ENCODE measurements around the gene MGST3.

The MGST3 gene

GRCh38 chr1:165631342-165632151 lies 513 bp downstream of the MGST3 start:
- peak; percentile 32 for DNase-seq (ENCODE audit: low spot score)
- TF ChIP-seq CTCF (IDR thresholded peaks at IDR 0.05; ENCODE audit: extremely low read depth, missing control alignments): no peak

GRCh38 chr1:165632152-165632469 lies 1.1 kb downstream of the MGST3 start:
- no peak for TF ChIP-seq CTCF (IDR thresholded peaks at IDR 0.05; ENCODE audit: extremely low read depth, missing control alignments)
- DNase-seq (ENCODE audit: low spot score): no peak

- no peak for TF ChIP-seq CTCF (IDR thresholded peaks at IDR 0.05; ENCODE audit: extremely low read depth, missing control alignments)
- no peak for DNase-seq (ENCODE audit: low spot score)
Observed at GRCh38 chr1:165632491-165632890, 1.5 kb downstream of the MGST3 start.

- TF ChIP-seq CTCF (IDR thresholded peaks at IDR 0.05; ENCODE audit: extremely low read depth, missing control alignments): no peak
- DNase-seq (ENCODE audit: low spot score): no peak
Observed at GRCh38 chr1:165633614-165634013, 2.6 kb downstream of the MGST3 start.

- DNase-seq (ENCODE audit: low spot score): no peak
- TF ChIP-seq CTCF (IDR thresholded peaks at IDR 0.05; ENCODE audit: extremely low read depth, missing control alignments): no peak
Observed at GRCh38 chr1:165634154-165634921, 3.3 kb downstream of the MGST3 start.

GRCh38 chr1:165635329-165635728 lies 4.3 kb downstream of the MGST3 start:
- DNase-seq (ENCODE audit: low spot score): no peak
- no peak for TF ChIP-seq CTCF (IDR thresholded peaks at IDR 0.05; ENCODE audit: extremely low read depth, missing control alignments)

GRCh38 chr1:165635823-165636222 lies 4.8 kb downstream of the MGST3 start:
- TF ChIP-seq CTCF (IDR thresholded peaks at IDR 0.05; ENCODE audit: extremely low read depth, missing control alignments): no peak
- DNase-seq (ENCODE audit: low spot score): peak; percentile 25
